ENCODE data around the gene VPS52.

DNA sequence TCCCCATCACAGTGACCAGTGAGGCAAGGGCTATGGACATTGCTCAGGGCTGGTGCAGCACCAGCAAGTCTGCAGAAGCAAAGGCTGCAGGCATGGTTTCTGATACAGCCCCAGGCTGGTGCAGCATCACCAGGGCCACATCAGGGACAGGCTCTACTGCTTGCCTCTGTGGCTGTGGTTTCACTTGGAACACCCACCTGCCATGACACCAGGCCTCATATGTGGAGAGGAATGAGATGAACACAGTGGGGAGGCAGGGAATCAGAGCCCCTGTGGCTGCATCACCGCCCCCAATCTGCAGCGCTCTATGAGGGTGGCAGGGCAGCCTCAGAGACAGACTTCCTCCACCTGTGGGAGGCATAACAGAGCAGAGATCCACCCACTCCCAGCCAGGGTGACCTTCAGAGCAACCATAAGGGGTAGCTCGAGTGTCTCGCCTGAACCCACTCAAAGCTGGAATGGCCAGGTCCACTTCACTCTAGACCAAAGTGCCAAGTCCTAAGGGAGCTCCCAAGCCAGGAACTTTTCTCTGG is 55.5 kb downstream of the VPS52 start:
- TF ChIP-seq, protein P1, sequence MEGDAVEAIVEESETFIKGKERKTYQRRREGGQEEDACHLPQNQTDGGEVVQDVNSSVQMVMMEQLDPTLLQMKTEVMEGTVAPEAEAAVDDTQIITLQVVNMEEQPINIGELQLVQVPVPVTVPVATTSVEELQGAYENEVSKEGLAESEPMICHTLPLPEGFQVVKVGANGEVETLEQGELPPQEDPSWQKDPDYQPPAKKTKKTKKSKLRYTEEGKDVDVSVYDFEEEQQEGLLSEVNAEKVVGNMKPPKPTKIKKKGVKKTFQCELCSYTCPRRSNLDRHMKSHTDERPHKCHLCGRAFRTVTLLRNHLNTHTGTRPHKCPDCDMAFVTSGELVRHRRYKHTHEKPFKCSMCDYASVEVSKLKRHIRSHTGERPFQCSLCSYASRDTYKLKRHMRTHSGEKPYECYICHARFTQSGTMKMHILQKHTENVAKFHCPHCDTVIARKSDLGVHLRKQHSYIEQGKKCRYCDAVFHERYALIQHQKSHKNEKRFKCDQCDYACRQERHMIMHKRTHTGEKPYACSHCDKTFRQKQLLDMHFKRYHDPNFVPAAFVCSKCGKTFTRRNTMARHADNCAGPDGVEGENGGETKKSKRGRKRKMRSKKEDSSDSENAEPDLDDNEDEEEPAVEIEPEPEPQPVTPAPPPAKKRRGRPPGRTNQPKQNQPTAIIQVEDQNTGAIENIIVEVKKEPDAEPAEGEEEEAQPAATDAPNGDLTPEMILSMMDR (IDR thresholded peaks at IDR 0.05) = no peak
- TF ChIP-seq POLR2A (IDR thresholded peaks at IDR 0.05) (no peak), POLR2AphosphoS5 (IDR thresholded peaks at IDR 0.05) (no peak)
